ENCODE results near the gene CTNNA3.

CTNNA3 gene

GRCh38 chr10:67401711-67402110 lies 294.3 kb downstream of the CTNNA3 start:
- TF ChIP-seq CTCF (IDR thresholded peaks at IDR 0.05), result no peak

GRCh38 chr10:67386260-67386659 lies 309.7 kb downstream of the CTNNA3 start:
- no peak for TF ChIP-seq CTCF (IDR thresholded peaks at IDR 0.05)

- TF ChIP-seq CTCF (IDR thresholded peaks at IDR 0.05), result no peak
Observed at GRCh38 chr10:67385566-67385965, 310.4 kb downstream of the CTNNA3 start.

- TF ChIP-seq CTCF (IDR thresholded peaks at IDR 0.05), result no peak
Observed at GRCh38 chr10:67385089-67385488, 310.9 kb downstream of the CTNNA3 start.

- no peak for TF ChIP-seq CTCF (IDR thresholded peaks at IDR 0.05)
Observed at GRCh38 chr10:67331121-67331910, 364.7 kb downstream of the CTNNA3 start.

GRCh38 chr10:67327626-67328535 lies 368.1 kb downstream of the CTNNA3 start:
- no peak for TF ChIP-seq CTCF (IDR thresholded peaks at IDR 0.05)

GRCh38 chr10:67319976-67320375 lies 376.0 kb downstream of the CTNNA3 start:
- TF ChIP-seq CTCF (IDR thresholded peaks at IDR 0.05), result no peak

Data from LNCAP (cell line).